B cell (primary cell): ENCODE measurements around the gene FTO.

Experiments used
- EZH2 ChIP-seq: IDR thresholded peaks from 2 replicates; pipeline ENCODE4 v1.6.1; 2012; ENCODE audit warnings: borderline replicate concordance, low read depth, mild to moderate bottlenecking, moderate library complexity, low read length; ENCODE audit not compliant: insufficient read depth, poor library complexity, severe bottlenecking
- TF ChIP-seq, protein P1 (sequence below): fragments of 200-600 bp; IDR thresholded peaks from one replicate; pipeline ENCODE4 v1.8.0; 2022; ENCODE audit warnings: antibody characterized with exemption, mild to moderate bottlenecking

DNA sequence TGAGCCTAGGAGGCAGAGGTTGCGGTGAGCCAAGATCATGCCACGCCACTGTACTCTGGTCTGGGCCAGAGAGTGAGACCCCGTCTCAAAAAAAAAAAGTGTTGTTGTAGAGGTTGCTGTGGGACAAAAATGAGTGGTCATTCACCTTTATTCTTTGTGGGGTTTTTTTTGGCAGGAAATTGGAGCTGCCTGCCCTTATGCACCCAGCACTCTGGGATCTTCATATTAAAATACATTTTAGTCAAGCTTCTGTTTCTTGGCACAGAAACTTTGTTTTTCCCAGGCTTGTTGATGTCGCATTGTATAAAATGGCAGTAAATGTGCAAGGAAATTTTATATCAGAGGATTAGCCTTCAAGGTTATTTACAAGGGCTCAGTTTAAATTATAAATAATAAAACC lies 174.3 kb downstream of the FTO start:
- TF ChIP-seq, protein P1, sequence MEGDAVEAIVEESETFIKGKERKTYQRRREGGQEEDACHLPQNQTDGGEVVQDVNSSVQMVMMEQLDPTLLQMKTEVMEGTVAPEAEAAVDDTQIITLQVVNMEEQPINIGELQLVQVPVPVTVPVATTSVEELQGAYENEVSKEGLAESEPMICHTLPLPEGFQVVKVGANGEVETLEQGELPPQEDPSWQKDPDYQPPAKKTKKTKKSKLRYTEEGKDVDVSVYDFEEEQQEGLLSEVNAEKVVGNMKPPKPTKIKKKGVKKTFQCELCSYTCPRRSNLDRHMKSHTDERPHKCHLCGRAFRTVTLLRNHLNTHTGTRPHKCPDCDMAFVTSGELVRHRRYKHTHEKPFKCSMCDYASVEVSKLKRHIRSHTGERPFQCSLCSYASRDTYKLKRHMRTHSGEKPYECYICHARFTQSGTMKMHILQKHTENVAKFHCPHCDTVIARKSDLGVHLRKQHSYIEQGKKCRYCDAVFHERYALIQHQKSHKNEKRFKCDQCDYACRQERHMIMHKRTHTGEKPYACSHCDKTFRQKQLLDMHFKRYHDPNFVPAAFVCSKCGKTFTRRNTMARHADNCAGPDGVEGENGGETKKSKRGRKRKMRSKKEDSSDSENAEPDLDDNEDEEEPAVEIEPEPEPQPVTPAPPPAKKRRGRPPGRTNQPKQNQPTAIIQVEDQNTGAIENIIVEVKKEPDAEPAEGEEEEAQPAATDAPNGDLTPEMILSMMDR, result no peak
- no peak for TF ChIP-seq EZH2
